H1 (cell line): ENCODE data around the gene RGMB.

Experiments
- ATF2 ChIP-seq: IDR thresholded peaks from 2 replicates; pipeline ENCODE4 v1.6.1; 2012; ENCODE audit warnings: low read length, inconsistent platforms
- CEBPB ChIP-seq: IDR thresholded peaks from 2 replicates; pipeline ENCODE4 v1.6.1; 2012; ENCODE audit warnings: low read depth, low read length
- EZH2 ChIP-seq: fragments of 200-600 bp; sonication (generic); IDR thresholded peaks from 2 replicates; pipeline ENCODE4 v1.7.1; 2012; ENCODE audit warnings: low read depth, mild to moderate bottlenecking, moderate library complexity, low read length, inconsistent platforms; ENCODE audit not compliant: severe bottlenecking
- GABPA ChIP-seq: IDR thresholded peaks from 2 replicates; pipeline ENCODE4 v1.6.1; 2011; ENCODE audit warnings: mild to moderate bottlenecking, low read length, moderate library complexity, borderline replicate concordance; ENCODE audit not compliant: insufficient read depth
- GTF2F1 ChIP-seq: IDR thresholded peaks from 2 replicates; pipeline ENCODE4 v1.6.1; 2012; ENCODE audit warnings: low read depth, low read length, improper control_type of control experiment, borderline replicate concordance
- JUND ChIP-seq: IDR thresholded peaks from 2 replicates; pipeline ENCODE4 v1.6.1; 2011; ENCODE audit warnings: mild to moderate bottlenecking, improper control_type of control experiment, low read length
- NRF1 ChIP-seq: IDR thresholded peaks from 2 replicates; pipeline ENCODE4 v1.6.1; 2011; ENCODE audit warnings: mild to moderate bottlenecking, low read depth, low read length, improper control_type of control experiment
- POLR2A ChIP-seq, 2 experiments: IDR thresholded peaks; 1 replicate in 1 of 2; 2 replicates in 1 of 2; pipeline ENCODE4 v1.6.1; 2011; ENCODE audit warnings: low read depth in 2 of 2, low read length in 2 of 2, mild to moderate bottlenecking in 2 of 2; ENCODE audit errors: control extremely low read depth in 1 of 2
- POLR2AphosphoS5 ChIP-seq: IDR thresholded peaks from 2 replicates; pipeline ENCODE4 v1.6.1; 2011; ENCODE audit warnings: low read depth, low read length
- RFX5 ChIP-seq: IDR thresholded peaks from 2 replicates; pipeline ENCODE4 v1.6.1; 2011; ENCODE audit warnings: low read depth, low read length, improper control_type of control experiment, borderline replicate concordance
- SP1 ChIP-seq: IDR thresholded peaks from 2 replicates; pipeline ENCODE4 v1.6.1; 2011; ENCODE audit warnings: low read depth, low read length
- TF ChIP-seq, protein P1 (sequence below), 3 experiments: IDR thresholded peaks; 1 replicate in 2 of 3; 2 replicates in 1 of 3; pipeline versions ENCODE4 v1.5.1 to v1.6.1; 2011; ENCODE audit warnings: low read length in 3 of 3, mild to moderate bottlenecking in 3 of 3, inconsistent platforms in 2 of 3, low read depth in 1 of 3, moderate library complexity in 1 of 3; ENCODE audit not compliant: insufficient read depth in 1 of 3; ENCODE audit errors: control extremely low read depth in 1 of 3

DNA sequence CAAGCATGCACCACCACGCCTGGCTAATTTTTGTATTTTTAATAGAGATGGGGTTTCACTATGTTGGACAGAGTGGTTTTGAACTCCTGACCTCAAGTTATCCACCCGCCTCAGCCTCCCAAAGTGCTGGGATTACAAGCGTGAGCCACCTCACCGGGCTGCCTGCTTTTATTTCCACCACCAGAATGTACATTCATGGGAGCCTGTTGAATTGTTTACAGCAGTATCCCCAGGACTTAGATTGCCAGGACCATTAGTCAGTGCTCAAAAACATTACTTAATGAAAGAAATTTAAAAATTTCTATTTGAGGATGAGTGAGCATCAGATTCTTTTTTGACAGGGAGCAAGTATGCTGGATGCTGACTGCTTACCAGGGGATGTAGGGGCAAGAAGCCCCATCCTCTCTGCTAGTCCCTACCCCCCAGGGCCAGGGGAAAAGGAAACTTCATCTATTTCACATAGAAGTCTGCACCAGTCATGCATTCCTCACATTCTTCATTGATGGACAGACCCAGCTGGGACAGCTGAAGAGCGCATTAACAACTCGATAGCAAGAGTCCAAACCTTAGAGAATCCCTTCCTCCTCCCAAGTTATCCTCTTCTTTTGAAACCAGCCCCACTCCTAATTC lies 10.3 kb upstream of the RGMB start:
- TF ChIP-seq POLR2AphosphoS5 (no peak), POLR2A (IDR thresholded peaks at IDR 0.05; ENCODE audit: control extremely low read depth in 1 of 2, low read depth in 2 of 2, low read length in 2 of 2) (no peak), GTF2F1 (no peak), GABPA (no peak), EZH2 (no peak), JUND (peak; percentile 73; the same call in 1 of the 2 replicates), SP1 (peak; percentile 78), RFX5 (no peak), NRF1 (no peak), CEBPB (no peak), ATF2 (peak; percentile 46; the same call in 1 of the 2 replicates)
- TF ChIP-seq, protein P1, sequence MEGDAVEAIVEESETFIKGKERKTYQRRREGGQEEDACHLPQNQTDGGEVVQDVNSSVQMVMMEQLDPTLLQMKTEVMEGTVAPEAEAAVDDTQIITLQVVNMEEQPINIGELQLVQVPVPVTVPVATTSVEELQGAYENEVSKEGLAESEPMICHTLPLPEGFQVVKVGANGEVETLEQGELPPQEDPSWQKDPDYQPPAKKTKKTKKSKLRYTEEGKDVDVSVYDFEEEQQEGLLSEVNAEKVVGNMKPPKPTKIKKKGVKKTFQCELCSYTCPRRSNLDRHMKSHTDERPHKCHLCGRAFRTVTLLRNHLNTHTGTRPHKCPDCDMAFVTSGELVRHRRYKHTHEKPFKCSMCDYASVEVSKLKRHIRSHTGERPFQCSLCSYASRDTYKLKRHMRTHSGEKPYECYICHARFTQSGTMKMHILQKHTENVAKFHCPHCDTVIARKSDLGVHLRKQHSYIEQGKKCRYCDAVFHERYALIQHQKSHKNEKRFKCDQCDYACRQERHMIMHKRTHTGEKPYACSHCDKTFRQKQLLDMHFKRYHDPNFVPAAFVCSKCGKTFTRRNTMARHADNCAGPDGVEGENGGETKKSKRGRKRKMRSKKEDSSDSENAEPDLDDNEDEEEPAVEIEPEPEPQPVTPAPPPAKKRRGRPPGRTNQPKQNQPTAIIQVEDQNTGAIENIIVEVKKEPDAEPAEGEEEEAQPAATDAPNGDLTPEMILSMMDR (IDR thresholded peaks at IDR 0.05; ENCODE audit: control extremely low read depth in 1 of 3, insufficient read depth in 1 of 3, low read depth in 1 of 3, low read length in 3 of 3): no peak
